D341Med (cell line): ENCODE data around the gene CTNNBL1.

Experiments used
- DNase-seq: peaks from one replicate; pipeline ENCODE4 v3.0.0; 2012; ENCODE audit warnings: low spot score

Gene CTNNBL1

DNA sequence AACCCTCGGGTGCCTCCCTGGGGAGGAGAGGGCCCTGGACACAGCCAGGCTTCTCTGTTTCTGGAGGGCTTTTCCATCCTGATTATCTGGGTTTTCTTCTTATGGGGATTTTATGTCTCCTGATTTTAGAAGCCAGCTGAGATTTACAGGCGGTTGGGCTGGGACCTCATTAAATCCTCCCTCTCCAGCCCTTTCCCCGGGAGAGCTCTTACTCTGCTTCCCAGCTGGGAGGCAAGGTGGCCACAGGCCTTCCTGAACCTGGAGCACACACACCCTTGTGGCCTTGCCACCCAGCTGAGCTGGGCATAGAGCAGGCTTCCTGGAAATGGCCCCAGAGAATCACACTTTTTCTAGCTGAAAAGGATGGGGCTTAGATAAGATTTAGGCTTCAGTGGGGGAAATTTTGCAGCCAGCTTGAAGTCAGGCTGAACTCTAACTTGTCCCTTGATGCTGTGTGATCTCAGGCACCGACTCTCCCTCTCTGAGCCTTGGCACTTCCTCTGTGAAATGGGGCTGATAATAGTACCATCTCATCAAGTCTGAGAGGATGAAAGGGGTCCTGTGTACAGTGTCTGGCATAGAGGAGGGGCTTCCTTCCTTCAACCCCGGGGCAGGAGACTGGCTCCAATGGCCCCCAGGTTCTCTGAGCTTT, 225.7 kb downstream of the CTNNBL1 start:
- DNase-seq: no peak

DNA sequence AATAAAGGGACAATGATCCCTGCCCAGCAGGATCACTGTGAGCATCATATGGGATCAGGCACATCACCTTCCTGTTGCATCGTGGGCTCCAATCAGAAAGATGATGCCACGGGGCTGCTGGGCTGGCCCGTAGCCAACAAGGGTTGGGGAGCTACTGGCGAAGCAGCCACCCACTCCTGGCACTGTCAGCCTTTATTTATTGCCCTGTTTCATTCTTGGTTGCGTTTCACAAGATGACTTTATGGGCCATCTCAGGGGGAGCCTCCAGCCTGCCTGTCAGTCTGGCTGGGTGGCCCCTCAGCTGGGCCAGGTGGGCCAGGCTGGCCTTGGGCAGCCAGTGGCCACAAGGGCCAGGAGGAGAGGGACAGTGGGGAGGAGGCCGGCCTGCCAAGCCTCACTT, 226.4 kb downstream of the CTNNBL1 start:
- no peak for DNase-seq

- no peak for DNase-seq
Observed at GRCh38 chr20:37920679-37921322, 227.0 kb downstream of the CTNNBL1 start.

DNA sequence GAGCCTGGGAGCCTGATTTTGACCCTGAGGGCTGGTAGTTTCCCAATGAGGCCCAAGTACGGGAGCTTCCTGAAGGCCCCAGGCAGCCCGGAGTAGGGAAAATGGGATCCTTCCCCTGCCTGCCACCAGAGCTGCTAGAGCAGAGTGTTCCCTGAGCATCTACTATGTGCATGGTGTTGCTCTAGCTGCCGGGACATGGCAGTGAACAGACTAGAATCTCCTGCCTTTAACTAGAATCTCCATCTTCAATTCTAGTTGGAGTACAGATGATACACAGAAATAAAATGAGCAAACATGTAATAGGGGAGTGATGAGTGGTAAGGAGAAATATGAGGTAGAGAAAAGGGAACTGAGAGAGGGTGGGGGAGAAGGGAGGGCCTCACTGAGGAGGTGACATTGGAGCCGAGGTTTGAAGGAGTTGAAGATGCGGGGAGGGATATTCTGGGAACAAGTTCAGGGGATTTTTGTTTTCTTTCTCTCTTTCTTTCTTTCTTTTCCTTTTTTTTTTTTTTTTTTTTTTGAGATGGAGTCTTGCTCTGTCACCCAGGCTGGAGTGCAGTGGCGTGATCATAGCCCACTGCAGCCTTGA, 227.6 kb downstream of the CTNNBL1 start:
- no peak for DNase-seq
